TTC549 (cell line): ENCODE measurements around the gene CDH13.

Source experiments
- FAIRE-seq: peaks from 2 replicates; lab custom pipeline; 2012; peaks lifted over from hg19 to GRCh38; lab: Jason Lieb, UNC

CDH13 gene

GRCh38 chr16:83310816-83311215 lies 684.0 kb downstream of the CDH13 start:
- no peak for FAIRE-seq

- FAIRE-seq: no peak
These were observed 685.4 kb downstream of the CDH13 start for GRCh38 chr16:83312015-83312717.

- no peak for FAIRE-seq
These were observed 686.0 kb downstream of the CDH13 start for GRCh38 chr16:83312718-83313245.

- no peak for FAIRE-seq
These were observed 688.5 kb downstream of the CDH13 start for GRCh38 chr16:83315271-83315670.

- no peak for FAIRE-seq
These were observed 689.7 kb downstream of the CDH13 start for GRCh38 chr16:83316458-83316857.

GRCh38 chr16:83318390-83318789 lies 691.6 kb downstream of the CDH13 start:
- no peak for FAIRE-seq

GRCh38 chr16:83328936-83329335 lies 702.2 kb downstream of the CDH13 start:
- no peak for FAIRE-seq

GRCh38 chr16:83329441-83329840 lies 702.7 kb downstream of the CDH13 start:
- no peak for FAIRE-seq

- no peak for FAIRE-seq
These were observed 703.5 kb downstream of the CDH13 start for GRCh38 chr16:83330251-83330650.

GRCh38 chr16:83335076-83335475 lies 708.3 kb downstream of the CDH13 start:
- FAIRE-seq: no peak

GRCh38 chr16:83336603-83337002 lies 709.8 kb downstream of the CDH13 start:
- FAIRE-seq: no peak

GRCh38 chr16:83338138-83338537 lies 711.4 kb downstream of the CDH13 start:
- FAIRE-seq: no peak

GRCh38 chr16:83338941-83339340 lies 712.2 kb downstream of the CDH13 start:
- FAIRE-seq: no peak

GRCh38 chr16:83343935-83344366 lies 717.2 kb downstream of the CDH13 start:
- no peak for FAIRE-seq

GRCh38 chr16:83345846-83346640 lies 719.3 kb downstream of the CDH13 start:
- FAIRE-seq: no peak

GRCh38 chr16:83348991-83349390 lies 722.2 kb downstream of the CDH13 start:
- FAIRE-seq: no peak

- no peak for FAIRE-seq
These were observed 723.7 kb downstream of the CDH13 start for GRCh38 chr16:83350481-83350880.

- FAIRE-seq: no peak
These were observed 725.1 kb downstream of the CDH13 start for GRCh38 chr16:83351846-83352245.

- FAIRE-seq: no peak
These were observed 726.5 kb downstream of the CDH13 start for GRCh38 chr16:83353241-83353640.

GRCh38 chr16:83354015-83354414 lies 727.2 kb downstream of the CDH13 start:
- FAIRE-seq: no peak

GRCh38 chr16:83355570-83356218 lies 728.9 kb downstream of the CDH13 start:
- FAIRE-seq: no peak

- FAIRE-seq: no peak
These were observed 729.5 kb downstream of the CDH13 start for GRCh38 chr16:83356266-83356665.

- FAIRE-seq: no peak
These were observed 730.2 kb downstream of the CDH13 start for GRCh38 chr16:83356986-83357385.
